AG04449 (cell line): ENCODE data around the gene ASPSCR1.

ENCODE experiments used
- CTCF ChIA-PET: fragments of 350-600 bp; formaldehyde crosslinking; extraction: SDS; loops from one replicate; lab custom pipeline; 2021; ENCODE audit warnings: antibody characterized with exemption; lab: Yijun Ruan, JAX
- POLR2A ChIA-PET: fragments of 400-600, 350-600 bp; formaldehyde crosslinking; extraction: SDS; loops from one replicate; lab custom pipeline; 2020; ENCODE audit warnings: antibody characterized with exemption, inconsistent platforms; lab: Yijun Ruan, JAX
- DNase-seq: peaks from one replicate; pipeline ENCODE4 v3.0.0-alpha.2; 2010; ENCODE audit warnings: low read depth, low spot score
- H3K4me3 ChIP-seq: 2 replicates; pipeline ENCODE4 v1.5.1; 2011; ENCODE audit warnings: low read depth, mild to moderate bottlenecking, control low read depth, low read length
- CTCF ChIP-seq: IDR thresholded peaks from one replicate; pipeline ENCODE4 v1.5.1; 2011; ENCODE audit warnings: mild to moderate bottlenecking, moderate library complexity, low read length, control low read depth, inconsistent platforms; ENCODE audit not compliant: insufficient read depth; ENCODE audit errors: missing control alignments

The ASPSCR1 gene

GRCh38 chr17:82019690-82020571, 42.5 kb downstream of the ASPSCR1 start:
- no peak for DNase-seq
- TF ChIP-seq CTCF, result peak; percentile 86
- CTCF ChIA-PET, result interaction anchor here (0.7 to 10.7 kb wide), 23 partner anchors 9 to 195 kb away, joined by 3 to 290 read pairs (median 4); partner anchors contain the start of genes ARHGDIA and NOTUM
- POLR2A ChIA-PET, result interaction anchor here (0.6 to 1.0 kb wide), 4 partner anchors 16 to 223 kb away, joined by 3 to 5 read pairs (median 4); no protein-coding TSS in a partner anchor
- H3K4me3 ChIP-seq, result no peak overlapping the region

- POLR2A ChIA-PET, result interaction anchor here (0.9 to 1.0 kb wide), 2 partner anchors 61 to 148 kb away, joined by 3 to 10 read pairs; no protein-coding TSS in a partner anchor
- CTCF ChIA-PET, result interaction anchor here (0.7 to 10.7 kb wide), 28 partner anchors 9 to 289 kb away, joined by 3 to 290 read pairs (median 4); partner anchors contain the start of genes ARHGDIA, DCXR and NOTUM
- no peak for TF ChIP-seq CTCF
- no peak overlapping the region for H3K4me3 ChIP-seq
- no peak for DNase-seq
These were observed 43.2 kb downstream of the ASPSCR1 start for GRCh38 chr17:82020572-82021106.

- POLR2A ChIA-PET, result interaction anchor here (0.9 to 1.2 kb wide), 4 partner anchors 12 to 290 kb away, joined by 3 to 10 read pairs (median 4); no protein-coding TSS in a partner anchor
- H3K4me3 ChIP-seq, result peak overlapping the region; percentile 81
- DNase-seq, result no peak
- peak; percentile 76 for TF ChIP-seq CTCF
- CTCF ChIA-PET, result interaction anchor here (0.9 to 10.7 kb wide), 24 partner anchors 8 to 297 kb away, joined by 3 to 290 read pairs (median 4); partner anchors contain the start of genes DCXR, NOTUM and PYCR1
These were observed 43.9 kb downstream of the ASPSCR1 start for GRCh38 chr17:82021107-82021899.

- no peak for TF ChIP-seq CTCF
- POLR2A ChIA-PET, result interaction anchor here (1.0 to 1.2 kb wide), 2 partner anchors 13 to 291 kb away, joined by 3 to 4 read pairs; no protein-coding TSS in a partner anchor
- CTCF ChIA-PET, result interaction anchor here (1.0 to 10.7 kb wide), 18 partner anchors 7 to 297 kb away, joined by 3 to 290 read pairs (median 6); partner anchors contain the start of genes DCXR, NOTUM and PYCR1
- DNase-seq, result no peak
- peak overlapping the region; percentile 81 for H3K4me3 ChIP-seq
These were observed 44.5 kb downstream of the ASPSCR1 start for GRCh38 chr17:82021900-82022309.

- TF ChIP-seq CTCF, result no peak
- no peak for DNase-seq
- POLR2A ChIA-PET, result interaction anchor here (0.7 to 1.2 kb wide), 8 partner anchors 9 to 291 kb away, joined by 3 to 4 read pairs (median 3); partner anchors contain the start of genes DCXR, RAC3 and SLC16A3
- peak within 1 kb of the TSS; percentile 81 for H3K4me3 ChIP-seq
- CTCF ChIA-PET, result interaction anchor here (1.0 to 10.7 kb wide), 18 partner anchors 7 to 132 kb away, joined by 3 to 290 read pairs (median 6); partner anchors contain the start of genes DCXR, NOTUM, PYCR1 and RAC3
These were observed 45.0 kb downstream of the ASPSCR1 start, which contains the start of gene CENPX for GRCh38 chr17:82022310-82022980. TSS of gene CENPX (minus strand) at chr17:82022878. CDS start at chr17:82022861, 17 bp downstream.
